ENCODE data around the gene PLK3. TPM values are rescaled to one million over a fixed set of nuclear protein-coding genes. Genes with fewer than 3 reads are reported as not detected.
A peak's percentile ranks its signal among the peaks of the same experiment; 100 is the strongest.

PLK3 gene
- total and polyA plus RNA-seq, 9 of the 15 experiments (the other 6 are each of a cell fraction or from before 2014, with no cell fraction given): 0.52 to 22.7 (median 11.0) TPM

DNA sequence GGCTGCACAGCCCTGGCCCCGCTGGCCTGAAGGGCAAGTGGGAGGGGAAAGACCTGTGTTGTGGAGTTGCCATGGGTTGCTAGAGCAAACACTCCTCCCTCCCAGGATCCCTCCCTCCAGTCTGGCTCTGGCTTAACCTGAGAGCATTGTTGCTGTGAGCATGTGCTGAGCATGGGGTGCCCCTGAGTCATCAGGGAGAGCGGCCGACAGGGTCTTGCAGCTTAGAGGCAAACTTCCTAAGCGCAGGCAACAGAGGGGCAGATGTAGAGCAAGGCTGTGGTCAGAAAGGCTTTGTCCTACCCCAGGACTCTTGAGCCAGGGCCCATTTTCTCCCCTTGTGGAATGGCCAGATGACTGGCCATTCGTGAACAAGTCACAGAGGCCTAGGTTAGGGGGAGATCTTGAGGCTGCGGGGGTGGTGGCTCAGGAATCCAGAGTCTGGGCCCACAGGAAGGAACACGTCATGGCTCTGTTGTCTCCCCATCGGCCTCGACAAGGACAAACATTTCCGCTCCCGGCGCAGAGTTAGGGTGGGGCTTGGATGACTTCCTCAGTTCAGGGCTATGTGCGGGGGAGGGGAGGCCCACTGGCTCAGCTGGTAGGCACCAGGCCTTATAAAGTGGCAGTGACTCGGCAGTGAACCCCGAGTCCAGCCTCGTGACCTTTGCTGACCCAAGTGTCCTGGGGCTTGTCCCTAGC, 7.3 kb downstream of the PLK3 start (continued):
- TF ChIP-seq ZNF77 (CRISPR knock-in tag; IDR thresholded peaks at IDR 0.05): no peak; the same call in 1 of the 2 replicates
- TF ChIP-seq NR3C1 (CRISPR knock-in tag; IDR thresholded peaks at IDR 0.05): no peak
- peak; percentile 88 for TF ChIP-seq MEF2D (tag; conservative IDR thresholded peaks at IDR 0.05; ENCODE audit: low read depth)
- TF ChIP-seq ZNF444 (CRISPR knock-in tag; IDR thresholded peaks at IDR 0.05): peak; percentile 62; the same call in 1 of the 2 replicates
- TF ChIP-seq, protein P1, sequence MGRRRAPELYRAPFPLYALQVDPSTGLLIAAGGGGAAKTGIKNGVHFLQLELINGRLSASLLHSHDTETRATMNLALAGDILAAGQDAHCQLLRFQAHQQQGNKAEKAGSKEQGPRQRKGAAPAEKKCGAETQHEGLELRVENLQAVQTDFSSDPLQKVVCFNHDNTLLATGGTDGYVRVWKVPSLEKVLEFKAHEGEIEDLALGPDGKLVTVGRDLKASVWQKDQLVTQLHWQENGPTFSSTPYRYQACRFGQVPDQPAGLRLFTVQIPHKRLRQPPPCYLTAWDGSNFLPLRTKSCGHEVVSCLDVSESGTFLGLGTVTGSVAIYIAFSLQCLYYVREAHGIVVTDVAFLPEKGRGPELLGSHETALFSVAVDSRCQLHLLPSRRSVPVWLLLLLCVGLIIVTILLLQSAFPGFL (CRISPR knock-in tag; IDR thresholded peaks at IDR 0.05): 0 out of 2 replicates have a peak, but pooled peaks have one; percentile 36
- peak; percentile 72; the same call in 1 of the 2 replicates for TF ChIP-seq ZNF445 (CRISPR knock-in tag; IDR thresholded peaks at IDR 0.05; ENCODE audit: low read depth)
- TF ChIP-seq CBX1 (IDR thresholded peaks at IDR 0.05; ENCODE audit: low read depth): no peak
- peak; percentile 95 for TF ChIP-seq ZNF584 (CRISPR knock-in tag; IDR thresholded peaks at IDR 0.05; ENCODE audit: low read depth)
- TF ChIP-seq ZC3H8 (IDR thresholded peaks at IDR 0.05): no peak
- peak; percentile 71 for TF ChIP-seq PTTG1 (tag; IDR thresholded peaks at IDR 0.05; ENCODE audit: low read depth)
- TF ChIP-seq, protein P2, sequence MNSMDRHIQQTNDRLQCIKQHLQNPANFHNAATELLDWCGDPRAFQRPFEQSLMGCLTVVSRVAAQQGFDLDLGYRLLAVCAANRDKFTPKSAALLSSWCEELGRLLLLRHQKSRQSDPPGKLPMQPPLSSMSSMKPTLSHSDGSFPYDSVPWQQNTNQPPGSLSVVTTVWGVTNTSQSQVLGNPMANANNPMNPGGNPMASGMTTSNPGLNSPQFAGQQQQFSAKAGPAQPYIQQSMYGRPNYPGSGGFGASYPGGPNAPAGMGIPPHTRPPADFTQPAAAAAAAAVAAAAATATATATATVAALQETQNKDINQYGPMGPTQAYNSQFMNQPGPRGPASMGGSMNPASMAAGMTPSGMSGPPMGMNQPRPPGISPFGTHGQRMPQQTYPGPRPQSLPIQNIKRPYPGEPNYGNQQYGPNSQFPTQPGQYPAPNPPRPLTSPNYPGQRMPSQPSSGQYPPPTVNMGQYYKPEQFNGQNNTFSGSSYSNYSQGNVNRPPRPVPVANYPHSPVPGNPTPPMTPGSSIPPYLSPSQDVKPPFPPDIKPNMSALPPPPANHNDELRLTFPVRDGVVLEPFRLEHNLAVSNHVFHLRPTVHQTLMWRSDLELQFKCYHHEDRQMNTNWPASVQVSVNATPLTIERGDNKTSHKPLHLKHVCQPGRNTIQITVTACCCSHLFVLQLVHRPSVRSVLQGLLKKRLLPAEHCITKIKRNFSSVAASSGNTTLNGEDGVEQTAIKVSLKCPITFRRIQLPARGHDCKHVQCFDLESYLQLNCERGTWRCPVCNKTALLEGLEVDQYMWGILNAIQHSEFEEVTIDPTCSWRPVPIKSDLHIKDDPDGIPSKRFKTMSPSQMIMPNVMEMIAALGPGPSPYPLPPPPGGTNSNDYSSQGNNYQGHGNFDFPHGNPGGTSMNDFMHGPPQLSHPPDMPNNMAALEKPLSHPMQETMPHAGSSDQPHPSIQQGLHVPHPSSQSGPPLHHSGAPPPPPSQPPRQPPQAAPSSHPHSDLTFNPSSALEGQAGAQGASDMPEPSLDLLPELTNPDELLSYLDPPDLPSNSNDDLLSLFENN (IDR thresholded peaks at IDR 0.05; ENCODE audit: low read depth in 2 of 2, low read length in 2 of 2): no peak
- TF ChIP-seq CBX3 (IDR thresholded peaks at IDR 0.05; ENCODE audit: borderline replicate concordance in 1 of 2, low read length in 2 of 2): peak in 1 of 2 experiments; percentile 55; a peak in 1 of 3 replicates
- peak; percentile 53; the same call in 1 of the 2 replicates for TF ChIP-seq ELF4 (CRISPR knock-in tag; IDR thresholded peaks at IDR 0.05)
- TF ChIP-seq SMAD2 (IDR thresholded peaks at IDR 0.05; ENCODE audit: low read depth, low read length): no peak
- no peak for TF ChIP-seq ZNF121 (CRISPR knock-in tag; conservative IDR thresholded peaks at IDR 0.05)
- no peak for TF ChIP-seq XRCC3 (IDR thresholded peaks at IDR 0.05)
- TF ChIP-seq, protein P3, sequence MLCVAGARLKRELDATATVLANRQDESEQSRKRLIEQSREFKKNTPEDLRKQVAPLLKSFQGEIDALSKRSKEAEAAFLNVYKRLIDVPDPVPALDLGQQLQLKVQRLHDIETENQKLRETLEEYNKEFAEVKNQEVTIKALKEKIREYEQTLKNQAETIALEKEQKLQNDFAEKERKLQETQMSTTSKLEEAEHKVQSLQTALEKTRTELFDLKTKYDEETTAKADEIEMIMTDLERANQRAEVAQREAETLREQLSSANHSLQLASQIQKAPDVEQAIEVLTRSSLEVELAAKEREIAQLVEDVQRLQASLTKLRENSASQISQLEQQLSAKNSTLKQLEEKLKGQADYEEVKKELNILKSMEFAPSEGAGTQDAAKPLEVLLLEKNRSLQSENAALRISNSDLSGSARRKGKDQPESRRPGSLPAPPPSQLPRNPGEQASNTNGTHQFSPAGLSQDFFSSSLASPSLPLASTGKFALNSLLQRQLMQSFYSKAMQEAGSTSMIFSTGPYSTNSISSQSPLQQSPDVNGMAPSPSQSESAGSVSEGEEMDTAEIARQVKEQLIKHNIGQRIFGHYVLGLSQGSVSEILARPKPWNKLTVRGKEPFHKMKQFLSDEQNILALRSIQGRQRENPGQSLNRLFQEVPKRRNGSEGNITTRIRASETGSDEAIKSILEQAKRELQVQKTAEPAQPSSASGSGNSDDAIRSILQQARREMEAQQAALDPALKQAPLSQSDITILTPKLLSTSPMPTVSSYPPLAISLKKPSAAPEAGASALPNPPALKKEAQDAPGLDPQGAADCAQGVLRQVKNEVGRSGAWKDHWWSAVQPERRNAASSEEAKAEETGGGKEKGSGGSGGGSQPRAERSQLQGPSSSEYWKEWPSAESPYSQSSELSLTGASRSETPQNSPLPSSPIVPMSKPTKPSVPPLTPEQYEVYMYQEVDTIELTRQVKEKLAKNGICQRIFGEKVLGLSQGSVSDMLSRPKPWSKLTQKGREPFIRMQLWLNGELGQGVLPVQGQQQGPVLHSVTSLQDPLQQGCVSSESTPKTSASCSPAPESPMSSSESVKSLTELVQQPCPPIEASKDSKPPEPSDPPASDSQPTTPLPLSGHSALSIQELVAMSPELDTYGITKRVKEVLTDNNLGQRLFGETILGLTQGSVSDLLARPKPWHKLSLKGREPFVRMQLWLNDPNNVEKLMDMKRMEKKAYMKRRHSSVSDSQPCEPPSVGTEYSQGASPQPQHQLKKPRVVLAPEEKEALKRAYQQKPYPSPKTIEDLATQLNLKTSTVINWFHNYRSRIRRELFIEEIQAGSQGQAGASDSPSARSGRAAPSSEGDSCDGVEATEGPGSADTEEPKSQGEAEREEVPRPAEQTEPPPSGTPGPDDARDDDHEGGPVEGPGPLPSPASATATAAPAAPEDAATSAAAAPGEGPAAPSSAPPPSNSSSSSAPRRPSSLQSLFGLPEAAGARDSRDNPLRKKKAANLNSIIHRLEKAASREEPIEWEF (CRISPR knock-in tag; IDR thresholded peaks at IDR 0.05): peak; percentile 96
